Measurements from ENCODE around the gene MAT2A. TPM values are rescaled to one million over a fixed set of nuclear protein-coding genes. Genes with fewer than 3 reads are reported as not detected.
A peak's percentile ranks its signal among the peaks of the same experiment; 100 is the strongest.

MAT2A gene
- total and polyA plus RNA-seq, 2 of the 8 experiments (the other 6 are each of a cell fraction or from before 2014, with no cell fraction given): 255 to 307 TPM

- TF ChIP-seq POLR2AphosphoS5 (IDR thresholded peaks at IDR 0.05; ENCODE audit: low read depth, low read length) (peak; percentile 97), SUZ12 (IDR thresholded peaks at IDR 0.05; ENCODE audit: low read length) (no peak), PHF8 (conservative IDR thresholded peaks at IDR 0.05; ENCODE audit: low read depth, low read length) (no peak; the same call in none of the 2 replicates), KDM5A (IDR thresholded peaks at IDR 0.05; ENCODE audit: low read length) (no peak), TCF12 (IDR thresholded peaks at IDR 0.05; ENCODE audit: low read depth, low read length) (no peak), CHD1 (IDR thresholded peaks at IDR 0.05; ENCODE audit: low read depth, low read length) (no peak), SRF (IDR thresholded peaks at IDR 0.05; ENCODE audit: low read depth, low read length) (no peak), BACH1 (IDR thresholded peaks at IDR 0.05; ENCODE audit: low read length) (no peak), SP4 (IDR thresholded peaks at IDR 0.05; ENCODE audit: low read length) (no peak), RFX5 (IDR thresholded peaks at IDR 0.05; ENCODE audit: borderline replicate concordance, low read depth, low read length) (no peak), EZH2 (IDR thresholded peaks at IDR 0.05; ENCODE audit: low read depth, low read length, severe bottlenecking) (no peak), ATF3 (IDR thresholded peaks at IDR 0.05; ENCODE audit: insufficient read depth, low read depth, low read length) (no peak), EP300 (IDR thresholded peaks at IDR 0.05; ENCODE audit: borderline replicate concordance in 1 of 2, low read depth in 2 of 2, low read length in 2 of 2) (no peak), TEAD4 (IDR thresholded peaks at IDR 0.05; ENCODE audit: low read depth, low read length) (no peak), ASH2L (IDR thresholded peaks at IDR 0.05; ENCODE audit: low read length) (peak; percentile 19), TAF7 (optimal IDR thresholded peaks at IDR 0.05; ENCODE audit: borderline replicate concordance, low read depth, low read length) (peak; percentile 80), SAP30 (IDR thresholded peaks at IDR 0.05; ENCODE audit: insufficient read depth, insufficient replicate concordance, low read length) (no peak), MAFK (IDR thresholded peaks at IDR 0.05; ENCODE audit: low read depth, low read length) (no peak), POLR2A (IDR thresholded peaks at IDR 0.05; ENCODE audit: control extremely low read depth in 1 of 2, low read depth in 2 of 2, low read length in 2 of 2) (peak; percentile 69 to 88; a peak in 2 of 3 replicates)
Observed at GRCh38 chr2:85537600-85538506, 1.1 kb upstream of the MAT2A start (continued).

Measured in H1 (cell line).